GM18867 (cell line): ENCODE measurements around the gene PRR19.

Experiments
- ATAC-seq: cut with Tn5 transposase; IDR thresholded peaks from one replicate; pipeline ENCODE4 v1.9.1; 2021; ENCODE audit warnings: mild to moderate bottlenecking, moderate library complexity; ENCODE audit not compliant: unreplicated experiment

The PRR19 gene

DNA sequence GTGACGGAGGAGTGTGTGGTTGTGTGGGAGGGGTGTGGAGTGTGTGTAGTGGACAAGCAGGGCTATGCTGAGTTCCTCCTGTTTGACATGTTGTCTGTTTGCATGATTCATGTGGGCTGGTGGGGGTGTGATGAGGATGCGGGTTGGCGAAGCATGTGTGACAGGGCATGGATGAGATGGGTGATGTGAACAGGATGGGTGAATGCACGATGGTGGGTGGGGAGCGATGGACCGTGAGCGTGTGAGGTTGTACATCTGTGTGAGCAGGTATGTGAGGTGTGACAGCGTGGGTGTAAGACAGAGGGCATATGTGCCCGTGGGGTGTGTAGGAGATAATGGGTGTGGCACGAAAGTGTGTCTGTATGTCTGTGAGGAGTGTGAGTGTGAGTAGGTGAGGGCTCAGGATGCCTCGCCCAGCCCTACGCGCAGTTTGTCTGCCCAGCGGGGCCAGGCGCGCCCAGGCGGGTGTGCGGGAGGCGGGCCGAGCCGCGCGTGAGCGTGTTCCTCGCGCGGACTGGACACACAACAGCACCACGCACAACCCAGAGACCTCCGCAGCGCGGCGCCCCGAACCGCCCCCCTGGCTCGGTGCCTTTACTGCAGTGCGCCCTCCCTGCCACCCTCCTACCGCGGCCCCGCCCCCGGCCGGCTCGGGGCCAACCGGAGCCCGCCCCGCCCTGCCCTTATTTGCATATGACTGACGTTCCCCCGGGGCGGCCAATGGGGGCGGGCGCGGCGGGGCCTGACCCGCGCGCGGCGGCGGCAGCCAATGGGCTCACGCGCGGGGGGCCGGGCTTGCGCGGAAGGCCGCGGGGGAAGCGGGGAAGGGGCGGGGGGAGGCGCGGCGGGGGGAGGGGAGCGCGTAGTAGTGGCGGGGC is 18.5 kb upstream of the PRR19 start:
- peak; percentile 45 for ATAC-seq

DNA sequence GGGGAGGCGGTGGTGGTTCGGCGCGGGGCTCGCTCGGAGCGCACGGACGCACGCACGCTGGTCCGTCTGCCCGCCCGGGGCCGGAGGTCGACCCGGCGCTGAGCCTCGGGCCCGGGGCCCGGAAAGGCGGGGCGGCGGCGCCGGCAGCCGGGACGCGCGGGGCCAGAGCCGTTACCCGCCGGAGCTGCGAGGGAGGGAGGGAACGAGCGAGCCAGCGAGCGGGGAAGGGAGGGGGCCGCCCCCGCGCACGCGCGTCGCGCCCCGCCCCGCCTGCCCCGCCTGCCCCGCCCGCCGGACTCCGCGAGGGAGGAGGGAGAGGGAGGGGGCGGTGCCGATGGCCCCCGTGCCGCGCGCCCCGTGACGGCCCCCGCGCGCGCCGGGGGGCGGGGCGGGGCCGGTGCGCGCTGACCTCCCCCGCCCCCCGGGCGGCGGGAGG is 17.8 kb upstream of the PRR19 start:
- peak; percentile 35 for ATAC-seq

DNA sequence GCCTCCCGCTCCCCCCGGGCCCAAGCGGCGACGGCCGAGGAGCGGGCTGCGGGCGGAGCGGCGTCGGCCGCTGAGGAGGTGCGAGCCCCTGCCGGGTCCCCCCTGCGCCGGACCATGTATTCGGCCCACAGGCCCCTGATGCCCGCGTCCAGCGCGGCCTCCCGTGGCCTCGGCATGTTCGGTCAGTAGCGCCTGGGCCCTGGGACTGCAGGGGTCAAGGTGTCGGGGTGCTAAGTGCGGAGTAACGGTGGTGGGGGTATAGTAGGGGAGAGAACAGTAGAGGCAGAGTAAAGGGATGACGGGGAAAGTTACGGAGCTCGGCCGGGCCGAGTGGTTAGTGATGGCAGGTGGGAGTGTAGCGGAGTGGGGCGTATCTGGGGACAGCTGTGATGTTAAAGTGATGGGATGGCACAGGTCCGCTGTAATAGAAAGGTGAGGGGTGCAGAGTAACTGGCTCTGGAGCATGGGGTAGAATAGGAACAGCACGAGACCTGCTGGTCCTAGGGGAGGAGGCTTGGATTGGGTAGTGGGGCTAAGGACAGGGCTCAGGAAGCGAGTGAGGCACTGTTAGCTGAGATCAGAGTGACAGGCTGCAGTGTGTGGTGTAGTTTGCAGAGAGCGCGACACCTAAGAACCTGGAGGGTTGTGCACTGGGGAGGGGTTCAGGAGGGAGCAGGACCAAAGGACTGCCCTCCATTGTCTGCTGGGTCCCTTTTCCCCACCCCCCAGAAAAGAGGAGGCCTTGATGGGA is 17.2 kb upstream of the PRR19 start:
- no peak for ATAC-seq

DNA sequence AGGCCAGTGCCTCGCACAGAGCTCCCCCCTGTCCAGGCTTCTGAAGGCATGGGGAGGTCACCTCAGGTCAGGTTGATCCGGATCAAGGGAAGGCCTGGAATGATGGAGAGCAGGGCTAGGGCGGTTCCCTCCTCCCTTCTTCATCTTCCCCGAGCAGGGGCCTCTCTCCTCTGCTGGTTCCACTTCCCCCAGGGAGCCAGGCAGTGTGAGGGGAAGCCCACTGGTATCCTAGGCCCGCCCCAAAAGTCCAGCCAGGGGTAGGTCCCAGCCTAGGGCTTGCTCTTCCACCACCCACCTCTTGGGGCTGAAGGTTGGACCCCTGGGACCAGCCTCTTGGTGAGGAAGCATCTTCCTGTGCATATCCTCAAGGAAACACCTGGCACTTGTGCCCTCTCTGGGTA is 16.4 kb upstream of the PRR19 start:
- no peak for ATAC-seq

DNA sequence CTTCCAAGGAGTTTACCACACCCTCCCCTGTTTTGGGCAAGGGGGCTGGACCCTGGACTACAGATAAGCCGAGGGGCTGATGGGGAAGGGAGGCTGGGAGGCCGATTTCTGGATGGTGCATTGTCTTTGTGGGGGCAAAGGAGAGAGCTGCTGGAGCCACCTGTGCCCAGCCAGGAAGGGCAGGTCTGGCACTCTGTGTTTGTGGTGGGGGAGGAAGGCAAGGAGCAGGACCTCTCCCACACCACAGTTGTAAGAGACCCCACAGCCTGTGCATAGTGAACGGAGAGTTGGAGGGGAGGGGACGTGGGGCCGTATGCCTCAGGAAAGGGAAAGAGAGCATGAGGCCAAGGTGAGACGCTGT is 16.0 kb upstream of the PRR19 start:
- no peak for ATAC-seq

DNA sequence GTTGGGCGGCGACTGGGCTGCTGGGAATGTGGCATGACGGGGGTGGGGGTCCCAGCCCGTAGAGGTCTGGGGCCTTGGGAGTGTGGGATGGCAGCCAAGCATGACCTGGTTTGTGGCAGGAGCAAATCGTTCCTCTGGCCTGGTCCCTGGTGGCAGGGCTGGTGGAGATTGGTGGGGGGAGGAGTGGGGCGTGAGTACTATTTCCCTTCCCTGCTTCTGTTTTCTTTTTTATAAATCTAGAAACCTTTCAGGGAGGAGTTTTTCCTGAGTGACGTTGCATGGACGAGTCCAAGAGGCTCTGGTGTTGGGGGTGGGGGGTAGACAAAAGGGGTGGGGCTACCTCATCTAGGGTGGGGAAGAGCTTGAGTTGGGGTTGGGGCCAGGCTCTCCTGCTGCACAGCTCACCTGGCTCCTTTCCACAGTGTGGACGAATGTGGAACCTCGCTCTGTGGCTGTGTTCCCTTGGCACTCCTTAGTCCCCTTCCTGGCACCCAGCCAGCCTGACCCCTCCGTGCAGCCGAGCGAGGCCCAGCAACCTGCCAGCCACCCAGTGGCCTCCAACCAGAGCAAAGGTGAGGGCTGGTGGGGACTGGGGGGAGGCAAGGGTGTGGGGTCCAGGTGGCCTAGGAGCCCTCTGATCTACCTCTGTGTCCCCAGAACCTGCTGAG is 15.4 kb upstream of the PRR19 start:
- no peak for ATAC-seq

DNA sequence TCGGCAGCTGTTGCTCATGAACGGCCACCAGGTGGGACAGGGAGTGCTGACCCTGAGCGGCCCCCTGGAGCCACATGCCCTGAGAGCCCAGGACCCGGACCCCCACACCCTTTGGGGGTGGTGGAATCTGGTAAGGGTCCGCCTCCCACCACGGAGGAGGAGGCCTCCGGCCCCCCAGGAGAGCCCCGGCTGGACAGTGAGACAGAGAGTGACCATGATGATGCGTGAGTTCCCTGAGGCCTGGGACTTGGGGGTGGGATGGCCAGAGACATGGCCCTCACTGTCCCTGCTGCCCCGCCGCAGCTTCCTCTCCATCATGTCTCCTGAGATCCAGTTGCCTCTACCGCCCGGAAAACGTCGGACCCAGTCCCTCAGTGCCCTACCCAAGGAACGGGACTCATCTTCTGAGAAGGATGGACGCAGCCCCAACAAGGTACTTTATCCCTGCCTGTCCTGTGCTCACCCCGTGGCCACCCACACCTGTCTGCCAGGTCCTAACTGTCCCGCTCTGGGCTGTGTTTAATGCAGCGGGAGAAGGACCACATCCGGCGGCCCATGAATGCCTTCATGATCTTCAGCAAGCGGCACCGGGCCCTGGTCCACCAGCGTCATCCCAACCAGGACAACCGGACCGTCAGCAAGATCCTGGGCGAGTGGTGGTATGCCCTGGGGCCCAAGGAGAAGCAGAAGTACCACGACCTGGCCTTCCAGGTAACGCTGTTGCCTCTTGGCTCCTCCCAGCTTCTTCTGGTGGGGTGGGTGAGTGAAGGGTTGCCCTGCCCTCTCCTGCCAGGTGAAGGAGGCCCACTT is 14.7 kb upstream of the PRR19 start:
- ATAC-seq: no peak

DNA sequence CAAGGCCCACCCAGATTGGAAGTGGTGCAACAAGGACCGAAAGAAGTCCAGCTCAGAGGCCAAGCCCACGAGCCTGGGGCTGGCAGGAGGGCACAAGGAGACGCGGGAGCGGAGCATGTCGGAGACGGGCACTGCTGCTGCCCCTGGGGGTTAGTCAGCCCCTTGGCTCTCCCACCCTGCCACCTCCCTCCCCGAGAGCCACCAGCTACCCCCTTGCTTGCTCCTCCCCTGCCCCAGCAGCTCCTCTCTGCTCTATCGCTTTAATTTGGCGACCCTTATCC is 14.2 kb upstream of the PRR19 start:
- no peak for ATAC-seq

DNA sequence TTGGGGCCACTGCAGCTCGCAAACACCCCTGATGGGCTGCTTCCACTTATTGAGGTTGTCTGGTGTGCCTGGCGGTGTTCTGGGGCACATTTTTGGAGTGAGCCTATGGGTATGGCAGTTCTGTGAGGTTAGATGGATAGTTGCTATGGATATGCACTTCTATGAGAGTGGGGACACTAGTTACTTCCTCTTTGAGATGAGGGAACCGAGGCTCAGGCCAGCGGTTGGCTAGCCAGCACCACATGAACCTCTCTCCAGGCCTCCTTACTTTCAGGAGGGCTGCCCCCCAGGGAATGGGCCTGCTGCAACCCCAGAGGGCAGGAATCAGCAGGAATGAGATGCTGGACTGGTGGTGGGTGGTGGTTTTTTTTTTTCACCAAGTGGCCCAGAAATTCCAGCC is 13.5 kb upstream of the PRR19 start:
- ATAC-seq: no peak

DNA sequence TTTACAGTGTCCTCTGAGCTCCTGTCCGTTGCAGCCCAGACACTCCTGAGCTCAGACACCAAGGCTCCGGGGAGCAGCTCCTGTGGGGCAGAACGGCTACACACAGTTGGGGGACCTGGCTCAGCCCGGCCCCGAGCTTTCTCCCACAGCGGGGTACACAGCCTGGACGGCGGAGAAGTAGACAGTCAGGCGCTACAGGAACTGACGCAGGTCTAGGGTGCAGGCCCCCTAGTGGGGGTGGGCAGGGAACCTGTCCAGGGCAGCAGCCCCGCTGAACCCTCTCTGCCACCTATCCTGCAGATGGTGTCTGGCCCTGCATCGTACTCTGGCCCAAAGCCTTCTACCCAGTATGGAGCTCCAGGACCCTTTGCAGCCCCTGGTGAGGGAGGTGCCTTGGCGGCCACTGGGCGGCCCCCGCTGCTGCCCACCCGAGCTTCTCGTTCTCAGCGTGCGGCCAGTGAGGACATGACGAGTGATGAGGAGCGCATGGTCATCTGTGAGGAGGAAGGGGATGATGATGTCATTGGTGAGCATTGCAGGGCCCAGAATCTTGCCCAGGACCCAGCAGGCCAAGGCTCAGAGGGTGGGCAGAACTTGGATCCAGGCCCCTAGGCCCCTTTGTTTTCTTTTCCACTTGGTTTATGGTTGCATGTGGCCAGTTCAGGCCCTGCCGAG is 12.9 kb upstream of the PRR19 start:
- ATAC-seq: no peak

DNA sequence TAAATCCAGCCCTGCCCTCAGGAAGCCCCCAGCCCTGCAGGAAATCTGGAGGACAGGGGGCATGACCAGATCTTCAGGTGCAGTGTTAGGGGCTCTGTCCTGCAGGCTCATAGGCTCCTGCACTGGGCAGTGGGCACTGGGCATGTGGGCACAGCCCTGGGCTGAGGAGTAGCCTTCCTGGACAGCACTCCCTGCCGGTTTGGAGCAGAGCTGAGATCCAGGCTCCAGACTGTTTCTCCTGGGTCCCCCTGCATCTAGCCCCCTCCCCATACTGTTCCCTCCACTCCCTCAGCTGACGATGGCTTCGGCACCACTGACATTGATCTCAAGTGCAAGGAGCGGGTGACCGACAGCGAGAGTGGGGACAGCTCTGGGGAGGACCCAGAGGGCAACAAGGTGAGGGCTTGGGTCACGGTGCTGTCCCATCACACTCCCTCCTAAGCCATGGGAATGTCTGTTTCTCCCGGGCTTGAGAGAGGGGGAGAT is 12.3 kb upstream of the PRR19 start:
- ATAC-seq: no peak

DNA sequence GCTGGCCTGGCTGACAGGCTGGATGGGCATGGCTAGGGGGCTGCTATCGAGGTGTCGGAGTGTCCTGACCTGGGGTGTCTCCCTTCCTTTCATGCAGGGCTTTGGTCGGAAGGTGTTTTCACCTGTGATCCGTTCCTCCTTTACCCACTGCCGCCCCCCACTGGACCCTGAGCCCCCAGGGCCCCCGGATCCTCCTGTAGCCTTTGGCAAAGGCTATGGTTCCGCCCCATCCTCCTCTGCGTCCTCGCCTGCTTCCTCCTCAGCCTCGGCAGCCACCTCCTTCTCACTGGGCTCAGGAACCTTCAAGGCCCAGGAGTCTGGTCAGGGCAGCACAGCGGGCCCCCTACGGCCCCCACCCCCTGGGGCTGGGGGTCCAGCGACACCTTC is 11.8 kb upstream of the PRR19 start:
- ATAC-seq: no peak

DNA sequence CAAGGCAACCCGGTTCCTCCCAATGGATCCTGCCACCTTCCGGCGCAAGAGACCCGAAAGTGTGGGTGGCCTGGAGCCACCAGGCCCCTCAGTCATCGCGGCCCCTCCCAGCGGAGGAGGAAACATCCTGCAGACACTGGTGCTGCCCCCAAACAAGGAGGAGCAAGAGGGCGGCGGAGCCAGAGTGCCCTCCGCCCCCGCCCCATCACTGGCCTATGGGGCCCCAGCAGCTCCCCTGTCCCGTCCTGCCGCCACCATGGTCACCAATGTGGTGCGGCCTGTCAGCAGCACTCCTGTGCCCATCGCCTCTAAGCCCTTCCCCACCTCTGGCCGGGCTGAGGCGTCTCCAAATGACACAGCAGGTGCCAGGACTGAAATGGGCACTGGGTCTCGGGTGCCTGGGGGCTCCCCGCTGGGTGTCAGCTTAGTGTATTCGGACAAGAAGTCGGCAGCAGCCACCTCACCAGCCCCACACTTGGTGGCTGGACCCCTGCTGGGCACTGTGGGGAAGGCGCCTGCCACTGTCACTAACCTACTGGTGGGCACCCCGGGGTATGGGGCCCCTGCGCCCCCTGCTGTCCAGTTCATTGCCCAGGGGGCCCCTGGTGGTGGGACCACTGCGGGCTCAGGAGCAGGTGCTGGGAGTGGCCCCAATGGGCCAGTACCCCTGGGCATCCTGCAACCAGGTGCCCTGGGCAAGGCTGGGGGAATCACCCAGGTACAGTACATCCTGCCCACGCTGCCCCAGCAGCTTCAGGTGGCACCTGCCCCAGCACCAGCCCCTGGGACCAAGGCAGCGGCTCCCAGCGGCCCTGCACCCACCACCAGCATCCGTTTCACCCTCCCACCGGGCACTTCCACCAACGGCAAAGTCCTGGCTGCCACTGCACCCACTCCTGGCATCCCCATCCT is 11.2 kb upstream of the PRR19 start:
- ATAC-seq: no peak

DNA sequence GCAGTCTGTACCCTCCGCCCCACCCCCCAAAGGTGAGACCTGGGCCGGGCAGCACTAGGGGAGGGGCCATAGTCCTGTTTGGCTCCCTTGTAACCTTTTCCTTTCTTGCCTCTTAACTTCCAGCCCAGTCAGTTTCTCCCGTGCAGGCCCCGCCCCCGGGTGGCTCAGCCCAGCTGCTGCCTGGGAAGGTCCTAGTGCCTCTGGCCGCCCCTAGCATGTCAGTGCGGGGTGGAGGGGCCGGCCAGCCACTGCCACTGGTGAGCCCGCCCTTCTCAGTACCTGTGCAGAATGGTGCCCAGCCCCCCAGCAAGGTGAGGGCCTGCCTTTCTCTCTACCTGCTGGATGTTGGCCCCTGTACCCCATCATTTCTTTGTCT is 10.5 kb upstream of the PRR19 start:
- ATAC-seq: no peak

DNA sequence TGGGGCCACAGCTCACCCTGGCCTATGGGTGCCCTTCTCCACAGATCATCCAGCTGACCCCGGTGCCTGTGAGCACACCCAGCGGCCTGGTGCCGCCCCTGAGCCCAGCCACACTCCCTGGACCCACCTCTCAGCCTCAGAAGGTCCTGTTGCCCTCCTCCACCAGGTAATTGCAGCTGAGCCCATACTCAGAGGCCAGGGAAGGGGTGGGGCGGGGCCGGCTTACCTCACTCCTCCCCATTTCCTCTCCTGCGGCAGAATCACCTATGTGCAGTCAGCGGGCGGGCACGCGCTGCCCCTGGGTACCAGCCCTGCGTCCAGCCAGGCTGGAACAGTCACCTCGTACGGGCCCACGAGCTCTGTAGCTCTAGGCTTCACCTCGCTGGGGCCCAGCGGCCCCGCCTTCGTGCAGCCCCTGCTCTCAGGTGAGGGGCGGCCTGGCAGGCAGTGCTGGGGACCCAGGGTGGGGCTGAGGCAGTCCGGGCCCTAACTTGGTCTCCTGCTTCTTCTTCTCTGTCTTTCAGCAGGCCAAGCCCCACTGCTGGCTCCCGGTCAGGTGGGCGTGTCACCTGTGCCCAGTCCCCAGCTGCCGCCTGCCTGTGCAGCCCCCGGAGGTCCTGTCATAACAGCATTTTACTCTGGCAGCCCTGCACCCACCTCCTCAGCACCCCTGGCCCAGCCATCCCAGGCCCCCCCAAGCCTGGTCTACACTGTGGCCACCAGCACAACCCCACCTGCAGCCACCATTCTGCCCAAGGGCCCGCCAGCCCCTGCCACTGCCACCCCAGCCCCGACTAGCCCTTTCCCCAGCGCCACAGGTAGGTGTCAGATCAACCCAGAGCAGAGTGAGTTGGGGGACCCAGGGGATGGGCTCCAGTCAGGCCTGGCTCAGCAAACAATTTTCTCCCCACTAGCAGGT is 9.6 kb upstream of the PRR19 start:
- no peak for ATAC-seq

DNA sequence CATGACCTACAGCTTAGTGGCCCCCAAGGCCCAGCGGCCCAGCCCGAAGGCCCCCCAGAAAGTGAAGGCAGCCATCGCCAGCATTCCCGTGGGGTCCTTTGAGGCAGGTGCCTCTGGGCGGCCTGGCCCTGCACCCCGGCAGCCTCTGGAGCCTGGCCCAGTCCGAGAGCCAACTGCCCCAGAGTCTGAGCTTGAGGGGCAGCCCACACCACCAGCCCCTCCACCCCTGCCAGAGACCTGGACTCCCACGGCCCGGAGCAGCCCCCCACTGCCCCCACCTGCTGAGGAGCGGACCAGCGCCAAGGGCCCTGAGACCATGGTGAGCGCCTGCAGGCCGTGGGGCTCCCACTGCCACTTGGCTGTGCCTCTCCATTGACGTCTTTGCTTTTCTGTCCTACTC is 9.0 kb upstream of the PRR19 start:
- ATAC-seq: no peak

DNA sequence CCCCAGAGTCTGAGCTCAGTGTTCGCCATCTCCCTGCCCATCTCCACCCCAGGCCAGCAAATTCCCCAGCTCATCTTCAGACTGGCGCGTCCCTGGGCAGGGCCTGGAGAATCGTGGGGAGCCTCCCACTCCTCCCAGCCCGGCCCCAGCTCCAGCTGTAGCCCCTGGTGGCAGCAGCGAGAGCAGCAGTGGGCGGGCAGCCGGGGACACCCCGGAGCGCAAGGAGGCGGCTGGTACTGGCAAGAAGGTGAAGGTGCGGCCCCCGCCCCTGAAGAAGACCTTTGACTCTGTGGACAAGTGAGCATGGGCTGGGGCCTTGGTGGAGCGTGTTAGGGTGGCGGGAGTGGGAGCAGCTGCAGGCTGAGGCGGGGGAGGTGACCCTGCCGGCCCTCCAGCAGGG is 8.4 kb upstream of the PRR19 start:
- ATAC-seq: no peak

DNA sequence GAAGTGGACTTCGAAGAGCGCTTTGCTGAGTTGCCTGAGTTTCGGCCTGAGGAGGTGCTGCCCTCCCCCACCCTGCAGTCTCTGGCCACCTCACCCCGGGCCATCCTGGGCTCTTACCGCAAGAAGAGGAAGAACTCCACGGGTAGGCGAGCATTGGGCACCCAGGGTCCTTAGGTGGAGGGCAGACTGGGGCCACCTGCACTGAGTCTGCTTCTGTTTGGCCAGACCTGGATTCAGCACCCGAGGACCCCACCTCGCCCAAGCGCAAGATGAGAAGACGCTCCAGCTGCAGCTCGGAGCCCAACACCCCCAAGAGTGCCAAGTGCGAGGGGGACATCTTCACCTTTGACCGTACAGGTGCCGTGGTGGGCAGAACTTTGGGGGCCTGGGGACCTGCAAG is 8.0 kb upstream of the PRR19 start:
- ATAC-seq: no peak
